Stimulated activated CD8-positive, alpha-beta memory T cell treated with anti-CD3 and anti-CD28 coated beads, Interleukin-7, amount 100 ng/mL, for 24 hours (primary cell): ENCODE data around the gene EVA1C.
"Not testable (repeated sequence)": the region's sequence is repeated elsewhere in the genome, so short reads cannot be mapped to it uniquely, and the experiment has no call there.

Experiments
- DNase-seq: peaks from one replicate; pipeline ENCODE4 v3.0.0-alpha.2; 2020; ENCODE audit warnings: low read depth

EVA1C gene

GRCh38 chr21:32412162-32413014, at the start of gene EVA1C:
EVA1C (plus strand) TSS chr21:32412706; CDS start chr21:32412854, 148 bp downstream.
- DNase-seq = peak; percentile 42

GRCh38 chr21:32364387-32364786, 48.1 kb upstream of the EVA1C start:
- no peak for DNase-seq

GRCh38 chr21:32364796-32365195, 47.7 kb upstream of the EVA1C start:
- no peak for DNase-seq

GRCh38 chr21:32366191-32366590, 46.3 kb upstream of the EVA1C start:
- no peak for DNase-seq

- no peak for DNase-seq
Observed at GRCh38 chr21:32367158-32367557, 45.3 kb upstream of the EVA1C start.

GRCh38 chr21:32368386-32368785, 44.1 kb upstream of the EVA1C start:
- DNase-seq = no peak

- not testable (repeated sequence) for DNase-seq
Observed at GRCh38 chr21:32368961-32369360, 43.5 kb upstream of the EVA1C start.

- DNase-seq = no peak
Observed at GRCh38 chr21:32370998-32371766, 41.3 kb upstream of the EVA1C start.

- DNase-seq = no peak
Observed at GRCh38 chr21:32371913-32372314, 40.6 kb upstream of the EVA1C start.

- no peak for DNase-seq
Observed at GRCh38 chr21:32372755-32373154, 39.8 kb upstream of the EVA1C start.

GRCh38 chr21:32377506-32377905, 35.0 kb upstream of the EVA1C start:
- DNase-seq = no peak

- no peak for DNase-seq
Observed at GRCh38 chr21:32377991-32378390, 34.5 kb upstream of the EVA1C start.

- DNase-seq = no peak
Observed at GRCh38 chr21:32378956-32379355, 33.5 kb upstream of the EVA1C start.

GRCh38 chr21:32380940-32381339, 31.6 kb upstream of the EVA1C start:
- DNase-seq = no peak

- no peak for DNase-seq
Observed at GRCh38 chr21:32381571-32381970, 30.9 kb upstream of the EVA1C start.

- no peak for DNase-seq
Observed at GRCh38 chr21:32382108-32382644, 30.3 kb upstream of the EVA1C start.

- DNase-seq = no peak
Observed at GRCh38 chr21:32383812-32384211, 28.7 kb upstream of the EVA1C start.

GRCh38 chr21:32386195-32386870, 26.2 kb upstream of the EVA1C start:
- DNase-seq = no peak

- DNase-seq = no peak
Observed at GRCh38 chr21:32387151-32387550, 25.4 kb upstream of the EVA1C start.

GRCh38 chr21:32388306-32388705, 24.2 kb upstream of the EVA1C start:
- no peak for DNase-seq

- DNase-seq = no peak
Observed at GRCh38 chr21:32389337-32390015, 23.0 kb upstream of the EVA1C start.
